IMR-90 (cell line): Measurements from ENCODE around the gene GRID1. TPM values are rescaled to one million over a fixed set of nuclear protein-coding genes. Genes with fewer than 3 reads are reported as not detected.

ENCODE experiments used
- ATAC-seq: fragments of 200-7000 bp; cut with Tn5 transposase; 2 replicates; pipeline ENCODE4 v1.9.1; 2020; ENCODE audit warnings: low read depth, mild to moderate bottlenecking, moderate library complexity
- BruUV-seq: library from RNA; stranded (reverse); fragments of 400-500 nt; replicated peaks from 2 replicates; lab custom pipeline; 2021; lab: Mats Ljungman, UMichigan
- CTCF ChIA-PET: fragments of 300-600 bp; formaldehyde crosslinking; extraction: SDS; loops from one replicate; lab custom pipeline; 2021; ENCODE audit warnings: antibody characterized with exemption; lab: Yijun Ruan, JAX
- POLR2A ChIA-PET: fragments of 300-600 bp; sonication (Branson Sonifier 250); formaldehyde crosslinking; loops from one replicate; lab custom pipeline; 2022; ENCODE audit warnings: antibody characterized with exemption; ENCODE audit not compliant: unreplicated experiment; lab: Charles Lee
- DNase-seq: peaks from one replicate; pipeline ENCODE4 v3.0.0; 2013
- H2AFZ ChIP-seq: replicated peaks from 2 replicates; pipeline ENCODE3; 2013; ENCODE audit warnings: low read length, mild to moderate bottlenecking; ENCODE audit not compliant: poor library complexity
- H2AK5ac ChIP-seq: 2 replicates; pipeline ENCODE4 v1.6.1; 2013; ENCODE audit warnings: low read depth, low read length, inconsistent platforms
- H2AK9ac ChIP-seq: replicated peaks from 2 replicates; pipeline ENCODE3; 2013; ENCODE audit warnings: mild to moderate bottlenecking, low read depth, low read length, moderate library complexity; ENCODE audit not compliant: poor library complexity
- H2BK120ac ChIP-seq: 2 replicates; pipeline ENCODE4 v1.6.1; 2013; ENCODE audit warnings: low read depth, low read length, inconsistent platforms
- H2BK15ac ChIP-seq: 3 replicates; pipeline ENCODE4 v1.6.1; 2013; ENCODE audit warnings: low read depth, low read length, inconsistent platforms
- H2BK20ac ChIP-seq: 2 replicates; pipeline ENCODE4 v1.6.1; 2013; ENCODE audit warnings: low read depth, mild to moderate bottlenecking, inconsistent platforms, low read length, moderate library complexity
- H2BK5ac ChIP-seq: 2 replicates; pipeline ENCODE4 v1.6.1; 2013; ENCODE audit warnings: mild to moderate bottlenecking, low read depth, low read length, inconsistent platforms; ENCODE audit not compliant: poor library complexity, severe bottlenecking
- H3K14ac ChIP-seq: replicated peaks from 2 replicates; pipeline ENCODE4 v1.6.1; 2013; ENCODE audit warnings: low read depth, low read length, inconsistent platforms
- H3K18ac ChIP-seq: 2 replicates; pipeline ENCODE4 v1.6.1; 2013; ENCODE audit warnings: low read depth, low read length, control low read depth
- H3K23ac ChIP-seq: 2 replicates; pipeline ENCODE4 v1.6.1; 2013; ENCODE audit warnings: low read depth, low read length, inconsistent platforms
- H3K27ac ChIP-seq: 2 replicates; pipeline ENCODE4 v1.5.1; 2013; ENCODE audit warnings: mild to moderate bottlenecking, control low read depth, low read length; ENCODE audit not compliant: insufficient read depth
- H3K27me3 ChIP-seq: 2 replicates; pipeline ENCODE4 v1.6.1; 2013; ENCODE audit warnings: low read length; ENCODE audit not compliant: control insufficient read depth, insufficient read depth
- H3K36me3 ChIP-seq: 2 replicates; pipeline ENCODE4 v1.6.1; 2013; ENCODE audit warnings: low read length, mixed read lengths; ENCODE audit not compliant: control insufficient read depth, insufficient read depth
- H3K4ac ChIP-seq: 2 replicates; pipeline ENCODE4 v1.6.1; 2013; ENCODE audit warnings: low read depth, low read length, inconsistent platforms
- H3K4me1 ChIP-seq: 2 replicates; pipeline ENCODE4 v1.6.1; 2013; ENCODE audit warnings: low read length, mixed read lengths; ENCODE audit not compliant: control insufficient read depth, insufficient read depth
- H3K4me2 ChIP-seq: 2 replicates; pipeline ENCODE4 v1.6.1; 2013; ENCODE audit warnings: low read depth, mild to moderate bottlenecking, control low read depth, low read length, moderate library complexity
- H3K4me3 ChIP-seq: 2 replicates; pipeline ENCODE4 v1.5.1; 2013; ENCODE audit warnings: low read depth, mild to moderate bottlenecking, control low read depth, low read length, moderate library complexity; ENCODE audit not compliant: insufficient read depth
- H3K56ac ChIP-seq: 2 replicates; pipeline ENCODE4 v1.6.1; 2013; ENCODE audit warnings: low read length, inconsistent platforms; ENCODE audit not compliant: insufficient read depth; ENCODE audit errors: extremely low read depth
- H3K79me1 ChIP-seq, 2 experiments: 2 replicates each; pipeline ENCODE4 v1.6.1; 2013; ENCODE audit warnings: low read length in 2 of 2, inconsistent platforms in 1 of 2, low read depth in 1 of 2
- H3K9ac ChIP-seq: 2 replicates; pipeline ENCODE4 v1.6.1; 2013; ENCODE audit warnings: low read depth, low read length, control low read depth
- H3K9me1 ChIP-seq: 2 replicates; pipeline ENCODE4 v1.6.1; 2013; ENCODE audit warnings: low read length, inconsistent platforms; ENCODE audit not compliant: insufficient read depth
- H3K9me3 ChIP-seq: 2 replicates; pipeline ENCODE4 v1.6.1; 2013; ENCODE audit warnings: low read length; ENCODE audit not compliant: control insufficient read depth, insufficient read depth
- H4K20me1 ChIP-seq: 2 replicates; pipeline ENCODE4 v1.6.1; 2013; ENCODE audit warnings: low read length, inconsistent platforms; ENCODE audit not compliant: insufficient read depth
- H4K5ac ChIP-seq: 2 replicates; pipeline ENCODE4 v1.6.1; 2013; ENCODE audit warnings: mild to moderate bottlenecking, low read depth, low read length, control low read depth
- H4K8ac ChIP-seq, 2 experiments: 2 replicates each; pipeline ENCODE4 v1.6.1; 2013; ENCODE audit warnings: low read depth in 2 of 2, low read length in 2 of 2, control low read depth in 1 of 2, inconsistent platforms in 1 of 2
- H4K91ac ChIP-seq: 2 replicates; pipeline ENCODE4 v1.6.1; 2013; ENCODE audit warnings: low read depth, low read length, inconsistent platforms; ENCODE audit not compliant: insufficient read depth
- CHD1 ChIP-seq: IDR thresholded peaks from 2 replicates; pipeline ENCODE4 v1.6.1; 2012; ENCODE audit warnings: low read depth, low read length, improper control_type of control experiment
- POLR2A ChIP-seq: IDR thresholded peaks from 2 replicates; pipeline ENCODE4 v1.6.1; 2012; ENCODE audit warnings: mild to moderate bottlenecking, low read depth, low read length
- WGBS, 2 experiments: methylation state at CpG; one replicate each; pipeline versions ENCODE4 v1.1.5 to v1.1.7; 2013; ENCODE audit warnings: missing lambda C conversion rate in 2 of 2; ENCODE audit not compliant: insufficient read length in 1 of 2; ENCODE audit errors: extremely low coverage in 2 of 2; 5-methylcytosine and 5-hydroxymethylcytosine counted together
- dilution Hi-C: fragments of 300-500 bp; cut with HindIII; formaldehyde crosslinking; loops from one replicate; pipeline ENCODE4 v1.14.3; 2018; ENCODE audit warnings: low sequenced_read_pairs; ENCODE audit not compliant: unreplicated experiment
- in situ Hi-C: fragments of 300-500 bp; cut with MboI; formaldehyde crosslinking; loops from 3 replicates; pipeline ENCODE4 v1.14.3; 2019; ENCODE audit warnings: low sequenced_read_pairs, inconsistent platforms, mixed read lengths
- intact Hi-C: fragments of 100-400 bp; cut with micrococcal nuclease; formaldehyde crosslinking; loops from 2 replicates; pipeline ENCODE4 v1.10.0; 2022
- polyA plus RNA-seq, 3 experiments: library from polyadenylated mRNA; depleted of rRNA; stranded (reverse); fragments of >200 nt; gene quantifications; 2 replicates each; pipeline ENCODE4 v1.2.3, GENCODE V29; 2012; ENCODE audit warnings: low replicate concordance in 1 of 3
- total RNA-seq: library from RNA; depleted of rRNA; stranded (reverse); fragments of >200 nt; gene quantifications from 2 replicates; pipeline ENCODE4 v1.2.3, GENCODE V29; 2012

Gene GRID1
- total and polyA plus RNA-seq, 2 of the 4 experiments (the other 2 are of a cell fraction), result not detected

DNA sequence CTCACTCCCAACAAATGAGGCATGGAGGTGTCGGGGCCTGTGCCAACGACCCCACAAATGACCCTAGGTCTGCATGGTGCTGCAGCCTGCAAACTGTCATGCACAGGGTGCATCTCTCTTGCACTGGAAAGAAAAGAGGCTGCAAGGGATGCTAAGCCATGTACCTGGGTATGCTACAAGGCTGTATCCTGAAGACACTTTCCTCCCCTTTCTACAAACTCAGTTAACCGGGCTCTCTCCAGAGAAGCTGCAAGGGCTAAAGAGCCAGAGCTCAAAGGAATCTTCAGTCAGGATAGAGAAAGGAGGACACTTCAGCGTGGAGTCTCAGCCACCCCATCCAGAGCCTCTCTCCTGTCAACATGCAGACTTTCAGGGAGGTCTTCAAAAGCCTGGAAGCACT, 449.0 kb downstream of the GRID1 start:
- ATAC-seq, result no peak

More for the DNA sequence above, 449.0 kb downstream of the GRID1 start:
- H2BK120ac ChIP-seq, result no peak overlapping the region
- BruUV-seq, result no TSS peak
- H3K27ac ChIP-seq, result no peak overlapping the region
- no peak overlapping the region for H4K91ac ChIP-seq
- H2BK5ac ChIP-seq, result no peak overlapping the region
- peaks cover 33% of the 10 kb centered on the region for H3K9me3 ChIP-seq
- H3K27me3 ChIP-seq, result no peaks in the 10 kb centered on the region
- no peak overlapping the region for H3K4ac ChIP-seq
- H3K9ac ChIP-seq, result no peak overlapping the region
- no peak overlapping the region for H2BK15ac ChIP-seq
- no peak overlapping the region for H2AK5ac ChIP-seq
- H3K79me1 ChIP-seq, result no peaks in the 10 kb centered on the region
- CTCF ChIA-PET, result no interaction called here
- POLR2A ChIA-PET, result no interaction called here
- in situ Hi-C loops (no loop called here), intact Hi-C loops (no loop called here), dilution Hi-C loops (no loop called here)
- no peak overlapping the region for H2AFZ ChIP-seq
- H3K56ac ChIP-seq, result no peak overlapping the region
- H3K14ac ChIP-seq, result no peak overlapping the region
- H2BK20ac ChIP-seq, result no peak overlapping the region
- no peak overlapping the region for H4K5ac ChIP-seq
- H3K23ac ChIP-seq, result no peak overlapping the region
- no peak overlapping the region for H4K8ac ChIP-seq
- no peak overlapping the region for H3K4me3 ChIP-seq
- H3K36me3 ChIP-seq, result no peaks in the 10 kb centered on the region
- H4K20me1 ChIP-seq, result no peaks in the 10 kb centered on the region
- no peak overlapping the region for H3K4me2 ChIP-seq
- no peaks in the 10 kb centered on the region for H3K4me1 ChIP-seq
- no peak overlapping the region for H2AK9ac ChIP-seq
- TF ChIP-seq CHD1 (no peak), POLR2A (no peak)
- no CpG with 5 or more reads among the region's 4 CpGs for whole genome bisulfite sequencing, 2 experiments
- H3K9me1 ChIP-seq, result no peaks in the 10 kb centered on the region
- no peak overlapping the region for H3K18ac ChIP-seq
- no peak for DNase-seq
